HEK293 (cell line): Measurements from ENCODE around the gene NEK10.

Source experiments
- CTCF ChIA-PET: fragments of 350-600 bp; formaldehyde crosslinking; extraction: SDS; loops from one replicate; lab custom pipeline; 2021; ENCODE audit warnings: antibody characterized with exemption; lab: Yijun Ruan, JAX
- POLR2A ChIA-PET: fragments of 300-600 bp; formaldehyde crosslinking; extraction: SDS; loops from one replicate; lab custom pipeline; 2020; ENCODE audit warnings: antibody characterized with exemption, inconsistent platforms; lab: Yijun Ruan, JAX
- H3K27ac ChIP-seq: fragments of 200-500 bp; sonication (Bioruptor generic); 2 replicates; pipeline ENCODE4 v1.5.1; 2014; ENCODE audit warnings: low read depth, low read length, control low read depth, inconsistent platforms; ENCODE audit errors: extremely low read depth
- H3K36me3 ChIP-seq, 2 experiments: fragments of 200-500 bp in 1 of 2; sonication (Bioruptor generic) in 1 of 2; 1 replicate in 1 of 2; 2 replicates in 1 of 2; pipeline ENCODE4 v1.5.1; 2014 to 2017; ENCODE audit warnings: inconsistent platforms in 2 of 2, low read length in 2 of 2; ENCODE audit not compliant: control insufficient read depth in 2 of 2, insufficient read depth in 1 of 2
- H3K4me1 ChIP-seq: fragments of 200-500 bp; sonication (Bioruptor generic); 2 replicates; pipeline ENCODE4 v1.5.1; 2014; ENCODE audit warnings: mild to moderate bottlenecking, low read length, inconsistent platforms; ENCODE audit not compliant: control insufficient read depth, insufficient read depth
- H3K4me3 ChIP-seq: 2 replicates; pipeline ENCODE4 v1.5.1; 2011; ENCODE audit warnings: low read depth, mild to moderate bottlenecking, control low read depth, low read length, moderate library complexity
- H3K9me3 ChIP-seq: fragments of 200-500 bp; sonication (Bioruptor generic); 2 replicates; pipeline ENCODE4 v1.5.1; 2014; ENCODE audit warnings: low read depth, low read length, inconsistent platforms; ENCODE audit not compliant: control insufficient read depth, insufficient read depth
- BCL11A ChIP-seq: fragments of 450-650 bp; formaldehyde crosslinking; IDR thresholded peaks from 2 replicates; pipeline ENCODE4 v1.5.1; 2016; ENCODE audit warnings: low read depth, missing biosample characterization, missing genetic modification characterization
- GLIS1 ChIP-seq: fragments of 450-650 bp; formaldehyde crosslinking; IDR thresholded peaks from 2 replicates; pipeline ENCODE4 v1.5.1; 2016; ENCODE audit warnings: missing biosample characterization, missing genetic modification characterization
- KLF9 ChIP-seq: fragments of 450-650 bp; formaldehyde crosslinking; IDR thresholded peaks from 2 replicates; pipeline ENCODE4 v1.5.1; 2016; ENCODE audit warnings: missing biosample characterization, missing genetic modification characterization, low read depth
- MYNN ChIP-seq: fragments of 450-650 bp; formaldehyde crosslinking; IDR thresholded peaks from 2 replicates; pipeline ENCODE4 v1.5.1; 2016; ENCODE audit warnings: missing biosample characterization, missing genetic modification characterization, borderline replicate concordance
- OSR2 ChIP-seq: fragments of 450-650 bp; formaldehyde crosslinking; IDR thresholded peaks from 2 replicates; pipeline ENCODE4 v1.5.1; 2016; ENCODE audit warnings: missing biosample characterization, missing genetic modification characterization
- SALL2 ChIP-seq: fragments of 450-650 bp; formaldehyde crosslinking; IDR thresholded peaks from 2 replicates; pipeline ENCODE4 v1.5.0; 2017; ENCODE audit warnings: missing biosample characterization, mild to moderate bottlenecking, missing genetic modification characterization, borderline replicate concordance
- ZFP37 ChIP-seq: fragments of 450-650 bp; formaldehyde crosslinking; IDR thresholded peaks from 2 replicates; pipeline ENCODE4 v1.5.1; 2016; ENCODE audit warnings: missing biosample characterization, missing genetic modification characterization
- ZNF140 ChIP-seq: fragments of 450-650 bp; formaldehyde crosslinking; IDR thresholded peaks from 2 replicates; pipeline ENCODE4 v1.5.1; 2016; ENCODE audit warnings: missing biosample characterization, missing genetic modification characterization
- ZNF202 ChIP-seq: fragments of 450-650 bp; formaldehyde crosslinking; IDR thresholded peaks from 2 replicates; pipeline ENCODE4 v1.5.1; 2016; ENCODE audit warnings: missing biosample characterization, missing genetic modification characterization, borderline replicate concordance
- ZNF311 ChIP-seq: fragments of 450-650 bp; formaldehyde crosslinking; IDR thresholded peaks from 2 replicates; pipeline ENCODE4 v1.5.1; 2017; ENCODE audit warnings: missing biosample characterization, missing genetic modification characterization, borderline replicate concordance
- ZNF391 ChIP-seq: fragments of 450-650 bp; formaldehyde crosslinking; IDR thresholded peaks from 2 replicates; pipeline ENCODE4 v1.5.1; 2016; ENCODE audit warnings: low read depth, missing biosample characterization, missing genetic modification characterization, borderline replicate concordance
- ZNF404 ChIP-seq: fragments of 450-650 bp; formaldehyde crosslinking; IDR thresholded peaks from 2 replicates; pipeline ENCODE4 v1.5.1; 2017; ENCODE audit warnings: missing biosample characterization, missing genetic modification characterization
- ZNF544 ChIP-seq: fragments of 450-650 bp; formaldehyde crosslinking; IDR thresholded peaks from 2 replicates; pipeline ENCODE4 v1.5.0; 2017; ENCODE audit warnings: missing biosample characterization, missing genetic modification characterization
- ZNF585B ChIP-seq: fragments of 450-650 bp; formaldehyde crosslinking; IDR thresholded peaks from 2 replicates; pipeline ENCODE4 v1.5.1; 2016; ENCODE audit warnings: missing biosample characterization, missing genetic modification characterization
- ZNF596 ChIP-seq: fragments of 450-650 bp; IDR thresholded peaks from 2 replicates; pipeline ENCODE4 v1.5.0; 2018; ENCODE audit warnings: missing biosample characterization, mild to moderate bottlenecking, missing genetic modification characterization, moderate library complexity
- ZNF624 ChIP-seq: fragments of 450-650 bp; formaldehyde crosslinking; IDR thresholded peaks from 2 replicates; pipeline ENCODE4 v1.5.1; 2017; ENCODE audit warnings: missing biosample characterization, missing genetic modification characterization
- ZNF658 ChIP-seq: fragments of 450-650 bp; formaldehyde crosslinking; IDR thresholded peaks from 2 replicates; pipeline ENCODE4; 2016; ENCODE audit warnings: missing biosample characterization, missing genetic modification characterization
- ZNF660 ChIP-seq: fragments of 450-650 bp; IDR thresholded peaks from 2 replicates; pipeline ENCODE4 v1.5.1; 2018; ENCODE audit warnings: missing biosample characterization, mild to moderate bottlenecking, missing genetic modification characterization
- ZNF677 ChIP-seq: fragments of 450-650 bp; IDR thresholded peaks from 2 replicates; pipeline ENCODE4 v1.5.0; 2018; ENCODE audit warnings: missing biosample characterization, mild to moderate bottlenecking, missing genetic modification characterization, moderate library complexity
- ZNF701 ChIP-seq: fragments of 450-650 bp; formaldehyde crosslinking; IDR thresholded peaks from 2 replicates; pipeline ENCODE4 v1.5.1; 2016; ENCODE audit warnings: missing biosample characterization, missing genetic modification characterization
- ZNF747 ChIP-seq: fragments of 450-650 bp; formaldehyde crosslinking; IDR thresholded peaks from 2 replicates; pipeline ENCODE4 v1.5.1; 2016; ENCODE audit warnings: missing biosample characterization, missing genetic modification characterization
- ZNF776 ChIP-seq: fragments of 450-650 bp; formaldehyde crosslinking; IDR thresholded peaks from 2 replicates; pipeline ENCODE4 v1.5.0; 2017; ENCODE audit warnings: missing biosample characterization, missing genetic modification characterization, borderline replicate concordance
- ZNF792 ChIP-seq: fragments of 450-650 bp; formaldehyde crosslinking; IDR thresholded peaks from 2 replicates; pipeline ENCODE4 v1.5.1; 2016; ENCODE audit warnings: missing biosample characterization, missing genetic modification characterization
- TF ChIP-seq, protein P1 (sequence below): fragments of 450-650 bp; formaldehyde crosslinking; optimal IDR thresholded peaks from 2 replicates; pipeline ENCODE3; 2016; ENCODE audit warnings: missing biosample characterization, mild to moderate bottlenecking, missing genetic modification characterization
- TF ChIP-seq, protein P2 (sequence below): fragments of 450-650 bp; formaldehyde crosslinking; IDR thresholded peaks from 2 replicates; pipeline ENCODE4 v1.5.1; 2016; ENCODE audit warnings: missing biosample characterization, missing genetic modification characterization
- TF ChIP-seq, protein P3 (sequence below): fragments of 450-650 bp; formaldehyde crosslinking; IDR thresholded peaks from 2 replicates; pipeline ENCODE4 v1.5.1; 2016; ENCODE audit warnings: missing biosample characterization, missing genetic modification characterization
- TF ChIP-seq, protein P4 (sequence below): fragments of 450-650 bp; formaldehyde crosslinking; IDR thresholded peaks from 2 replicates; pipeline ENCODE4 v1.5.1; 2016; ENCODE audit warnings: missing biosample characterization, missing genetic modification characterization
- TF ChIP-seq, protein P5 (sequence below): fragments of 450-650 bp; IDR thresholded peaks from 2 replicates; pipeline ENCODE4 v1.5.1; 2018; ENCODE audit warnings: missing biosample characterization, mild to moderate bottlenecking, missing genetic modification characterization
- TF ChIP-seq, protein P6 (sequence below): fragments of 450-650 bp; formaldehyde crosslinking; IDR thresholded peaks from 2 replicates; pipeline ENCODE4 v1.5.1; 2016; ENCODE audit warnings: missing biosample characterization, missing genetic modification characterization

Gene NEK10

DNA sequence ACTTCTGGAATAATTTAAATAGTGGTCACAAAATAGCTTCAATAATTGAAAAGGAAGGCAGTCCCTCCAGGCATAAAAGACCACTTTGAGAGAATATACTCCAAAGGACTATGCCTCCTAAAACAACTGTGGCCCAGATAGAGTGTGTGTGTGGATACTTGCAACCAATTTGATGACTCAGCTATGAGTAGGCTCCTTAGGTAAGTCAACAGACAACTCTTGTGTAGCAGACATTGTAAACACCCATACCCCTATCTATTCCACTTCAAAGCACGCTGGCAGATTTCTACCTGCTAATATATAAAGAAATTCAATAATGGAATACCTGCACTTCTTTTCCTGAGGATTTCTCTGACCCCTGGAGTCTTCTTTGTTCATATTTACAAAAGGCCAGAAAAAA lies 254.5 kb downstream of the NEK10 start:
- POLR2A ChIA-PET, result no interaction called here
- CTCF ChIA-PET, result interaction anchor here (0.7 kb wide), 1 partner anchor 139 kb away, joined by 3 read pairs; no protein-coding TSS in a partner anchor
- H3K4me1 ChIP-seq, result no peaks in the 10 kb centered on the region

DNA sequence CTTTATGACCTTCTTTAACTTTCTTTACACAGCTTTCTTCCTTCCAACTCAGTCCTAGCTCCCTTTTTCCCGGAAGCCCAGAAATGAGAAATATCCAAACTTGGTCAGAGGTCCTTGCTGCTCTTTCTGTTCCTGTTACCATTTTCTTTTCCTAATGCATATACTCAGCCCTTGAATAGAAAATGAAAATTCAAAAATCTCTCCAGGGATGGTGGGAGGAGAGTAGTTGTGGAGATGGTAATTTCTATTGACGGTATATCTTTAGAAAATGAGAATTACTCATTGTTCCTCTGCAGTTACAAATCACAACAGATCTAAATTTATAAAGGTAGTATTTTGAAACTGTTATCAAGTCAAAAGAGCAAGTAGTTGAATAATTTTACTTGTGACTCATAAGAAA lies 255.1 kb downstream of the NEK10 start:
- Histone ChIP-seq H3K4me3 (no peak overlapping the region), H3K4me1 (no peaks in the 10 kb centered on the region), H3K9me3 (no peaks in the 10 kb centered on the region), H3K27ac (no peak overlapping the region), H3K36me3 (no peaks in the 10 kb centered on the region)
- POLR2A ChIA-PET, result no interaction called here
- CTCF ChIA-PET, result interaction anchor here (0.7 kb wide), 1 partner anchor 140 kb away, joined by 3 read pairs; no protein-coding TSS in a partner anchor
- TF ChIP-seq, protein P1, sequence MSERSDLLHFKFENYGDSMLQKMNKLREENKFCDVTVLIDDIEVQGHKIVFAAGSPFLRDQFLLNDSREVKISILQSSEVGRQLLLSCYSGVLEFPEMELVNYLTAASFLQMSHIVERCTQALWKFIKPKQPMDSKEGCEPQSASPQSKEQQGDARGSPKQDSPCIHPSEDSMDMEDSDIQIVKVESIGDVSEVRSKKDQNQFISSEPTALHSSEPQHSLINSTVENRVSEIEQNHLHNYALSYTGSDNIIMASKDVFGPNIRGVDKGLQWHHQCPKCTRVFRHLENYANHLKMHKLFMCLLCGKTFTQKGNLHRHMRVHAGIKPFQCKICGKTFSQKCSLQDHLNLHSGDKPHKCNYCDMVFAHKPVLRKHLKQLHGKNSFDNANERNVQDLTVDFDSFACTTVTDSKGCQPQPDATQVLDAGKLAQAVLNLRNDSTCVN, result no peak
- TF ChIP-seq, protein P2, sequence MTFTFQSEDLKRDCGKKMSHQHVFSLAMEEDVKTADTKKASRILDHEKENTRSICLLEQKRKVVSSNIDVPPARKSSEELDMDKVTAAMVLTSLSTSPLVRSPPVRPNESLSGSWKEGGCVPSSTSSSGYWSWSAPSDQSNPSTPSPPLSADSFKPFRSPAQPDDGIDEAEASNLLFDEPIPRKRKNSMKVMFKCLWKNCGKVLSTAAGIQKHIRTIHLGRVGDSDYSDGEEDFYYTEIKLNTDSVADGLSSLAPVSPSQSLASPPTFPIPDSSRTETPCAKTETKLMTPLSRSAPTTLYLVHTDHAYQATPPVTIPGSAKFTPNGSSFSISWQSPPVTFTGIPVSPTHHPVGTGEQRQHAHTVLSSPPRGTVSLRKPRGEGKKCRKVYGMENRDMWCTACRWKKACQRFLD (tag by site-specific recombination), result no peak
- no peak for TF ChIP-seq ZNF701 (tag by site-specific recombination)
- TF ChIP-seq ZNF202 (tag by site-specific recombination), result no peak
- TF ChIP-seq, protein P3, sequence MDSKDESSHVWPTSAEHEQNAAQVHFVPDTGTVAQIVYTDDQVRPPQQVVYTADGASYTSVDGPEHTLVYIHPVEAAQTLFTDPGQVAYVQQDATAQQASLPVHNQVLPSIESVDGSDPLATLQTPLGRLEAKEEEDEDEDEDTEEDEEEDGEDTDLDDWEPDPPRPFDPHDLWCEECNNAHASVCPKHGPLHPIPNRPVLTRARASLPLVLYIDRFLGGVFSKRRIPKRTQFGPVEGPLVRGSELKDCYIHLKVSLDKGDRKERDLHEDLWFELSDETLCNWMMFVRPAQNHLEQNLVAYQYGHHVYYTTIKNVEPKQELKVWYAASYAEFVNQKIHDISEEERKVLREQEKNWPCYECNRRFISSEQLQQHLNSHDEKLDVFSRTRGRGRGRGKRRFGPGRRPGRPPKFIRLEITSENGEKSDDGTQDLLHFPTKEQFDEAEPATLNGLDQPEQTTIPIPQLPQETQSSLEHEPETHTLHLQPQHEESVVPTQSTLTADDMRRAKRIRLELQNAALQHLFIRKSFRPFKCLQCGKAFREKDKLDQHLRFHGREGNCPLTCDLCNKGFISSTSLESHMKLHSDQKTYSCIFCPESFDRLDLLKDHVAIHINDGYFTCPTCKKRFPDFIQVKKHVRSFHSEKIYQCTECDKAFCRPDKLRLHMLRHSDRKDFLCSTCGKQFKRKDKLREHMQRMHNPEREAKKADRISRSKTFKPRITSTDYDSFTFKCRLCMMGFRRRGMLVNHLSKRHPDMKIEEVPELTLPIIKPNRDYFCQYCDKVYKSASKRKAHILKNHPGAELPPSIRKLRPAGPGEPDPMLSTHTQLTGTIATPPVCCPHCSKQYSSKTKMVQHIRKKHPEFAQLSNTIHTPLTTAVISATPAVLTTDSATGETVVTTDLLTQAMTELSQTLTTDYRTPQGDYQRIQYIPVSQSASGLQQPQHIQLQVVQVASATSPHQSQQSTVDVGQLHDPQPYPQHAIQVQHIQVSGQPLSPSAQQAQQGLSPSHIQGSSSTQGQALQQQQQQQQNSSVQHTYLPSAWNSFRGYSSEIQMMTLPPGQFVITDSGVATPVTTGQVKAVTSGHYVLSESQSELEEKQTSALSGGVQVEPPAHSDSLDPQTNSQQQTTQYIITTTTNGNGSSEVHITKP (tag by site-specific recombination), result no peak
- TF ChIP-seq ZNF140 (tag by site-specific recombination), result no peak
- TF ChIP-seq ZNF544 (tag by site-specific recombination), result no peak
- TF ChIP-seq OSR2 (tag by site-specific recombination), result no peak
- TF ChIP-seq, protein P4, sequence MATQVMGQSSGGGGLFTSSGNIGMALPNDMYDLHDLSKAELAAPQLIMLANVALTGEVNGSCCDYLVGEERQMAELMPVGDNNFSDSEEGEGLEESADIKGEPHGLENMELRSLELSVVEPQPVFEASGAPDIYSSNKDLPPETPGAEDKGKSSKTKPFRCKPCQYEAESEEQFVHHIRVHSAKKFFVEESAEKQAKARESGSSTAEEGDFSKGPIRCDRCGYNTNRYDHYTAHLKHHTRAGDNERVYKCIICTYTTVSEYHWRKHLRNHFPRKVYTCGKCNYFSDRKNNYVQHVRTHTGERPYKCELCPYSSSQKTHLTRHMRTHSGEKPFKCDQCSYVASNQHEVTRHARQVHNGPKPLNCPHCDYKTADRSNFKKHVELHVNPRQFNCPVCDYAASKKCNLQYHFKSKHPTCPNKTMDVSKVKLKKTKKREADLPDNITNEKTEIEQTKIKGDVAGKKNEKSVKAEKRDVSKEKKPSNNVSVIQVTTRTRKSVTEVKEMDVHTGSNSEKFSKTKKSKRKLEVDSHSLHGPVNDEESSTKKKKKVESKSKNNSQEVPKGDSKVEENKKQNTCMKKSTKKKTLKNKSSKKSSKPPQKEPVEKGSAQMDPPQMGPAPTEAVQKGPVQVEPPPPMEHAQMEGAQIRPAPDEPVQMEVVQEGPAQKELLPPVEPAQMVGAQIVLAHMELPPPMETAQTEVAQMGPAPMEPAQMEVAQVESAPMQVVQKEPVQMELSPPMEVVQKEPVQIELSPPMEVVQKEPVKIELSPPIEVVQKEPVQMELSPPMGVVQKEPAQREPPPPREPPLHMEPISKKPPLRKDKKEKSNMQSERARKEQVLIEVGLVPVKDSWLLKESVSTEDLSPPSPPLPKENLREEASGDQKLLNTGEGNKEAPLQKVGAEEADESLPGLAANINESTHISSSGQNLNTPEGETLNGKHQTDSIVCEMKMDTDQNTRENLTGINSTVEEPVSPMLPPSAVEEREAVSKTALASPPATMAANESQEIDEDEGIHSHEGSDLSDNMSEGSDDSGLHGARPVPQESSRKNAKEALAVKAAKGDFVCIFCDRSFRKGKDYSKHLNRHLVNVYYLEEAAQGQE (tag by site-specific recombination), result no peak
- TF ChIP-seq ZNF311 (tag by site-specific recombination), result no peak
- no peak for TF ChIP-seq ZNF404
- TF ChIP-seq, protein P5, sequence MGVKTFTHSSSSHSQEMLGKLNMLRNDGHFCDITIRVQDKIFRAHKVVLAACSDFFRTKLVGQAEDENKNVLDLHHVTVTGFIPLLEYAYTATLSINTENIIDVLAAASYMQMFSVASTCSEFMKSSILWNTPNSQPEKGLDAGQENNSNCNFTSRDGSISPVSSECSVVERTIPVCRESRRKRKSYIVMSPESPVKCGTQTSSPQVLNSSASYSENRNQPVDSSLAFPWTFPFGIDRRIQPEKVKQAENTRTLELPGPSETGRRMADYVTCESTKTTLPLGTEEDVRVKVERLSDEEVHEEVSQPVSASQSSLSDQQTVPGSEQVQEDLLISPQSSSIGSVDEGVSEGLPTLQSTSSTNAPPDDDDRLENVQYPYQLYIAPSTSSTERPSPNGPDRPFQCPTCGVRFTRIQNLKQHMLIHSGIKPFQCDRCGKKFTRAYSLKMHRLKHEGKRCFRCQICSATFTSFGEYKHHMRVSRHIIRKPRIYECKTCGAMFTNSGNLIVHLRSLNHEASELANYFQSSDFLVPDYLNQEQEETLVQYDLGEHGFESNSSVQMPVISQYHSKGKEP (tag by site-specific recombination), result no peak
- TF ChIP-seq ZNF624 (tag by site-specific recombination), result no peak
- TF ChIP-seq ZNF776 (tag by site-specific recombination), result no peak
- no peak for TF ChIP-seq ZNF677

More for the DNA sequence above, 254.5 kb downstream of the NEK10 start:
- Histone ChIP-seq H3K4me3 (no peak overlapping the region), H3K27ac (no peak overlapping the region), H3K9me3 (no peaks in the 10 kb centered on the region), H3K36me3 (no peaks in the 10 kb centered on the region)
- no peak for TF ChIP-seq ZNF596 (tag by site-specific recombination)
- no peak for TF ChIP-seq ZNF660
- TF ChIP-seq ZNF747 (tag by site-specific recombination), result no peak
- TF ChIP-seq GLIS1 (tag by site-specific recombination), result no peak
- TF ChIP-seq KLF9 (tag by site-specific recombination), result no peak
- TF ChIP-seq BCL11A (tag by site-specific recombination), result no peak
- no peak for TF ChIP-seq ZFP37
- TF ChIP-seq MYNN, result no peak
- TF ChIP-seq SALL2 (tag by site-specific recombination), result no peak
- TF ChIP-seq, protein P6, sequence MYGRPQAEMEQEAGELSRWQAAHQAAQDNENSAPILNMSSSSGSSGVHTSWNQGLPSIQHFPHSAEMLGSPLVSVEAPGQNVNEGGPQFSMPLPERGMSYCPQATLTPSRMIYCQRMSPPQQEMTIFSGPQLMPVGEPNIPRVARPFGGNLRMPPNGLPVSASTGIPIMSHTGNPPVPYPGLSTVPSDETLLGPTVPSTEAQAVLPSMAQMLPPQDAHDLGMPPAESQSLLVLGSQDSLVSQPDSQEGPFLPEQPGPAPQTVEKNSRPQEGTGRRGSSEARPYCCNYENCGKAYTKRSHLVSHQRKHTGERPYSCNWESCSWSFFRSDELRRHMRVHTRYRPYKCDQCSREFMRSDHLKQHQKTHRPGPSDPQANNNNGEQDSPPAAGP, result no peak
- no peak for TF ChIP-seq ZNF792 (tag by site-specific recombination)
- no peak for TF ChIP-seq ZNF658 (tag by site-specific recombination)
- TF ChIP-seq ZNF585B (tag by site-specific recombination), result no peak
- TF ChIP-seq ZNF391 (tag by site-specific recombination), result no peak
